Measurements from ENCODE around the gene SNRPE.

DNA sequence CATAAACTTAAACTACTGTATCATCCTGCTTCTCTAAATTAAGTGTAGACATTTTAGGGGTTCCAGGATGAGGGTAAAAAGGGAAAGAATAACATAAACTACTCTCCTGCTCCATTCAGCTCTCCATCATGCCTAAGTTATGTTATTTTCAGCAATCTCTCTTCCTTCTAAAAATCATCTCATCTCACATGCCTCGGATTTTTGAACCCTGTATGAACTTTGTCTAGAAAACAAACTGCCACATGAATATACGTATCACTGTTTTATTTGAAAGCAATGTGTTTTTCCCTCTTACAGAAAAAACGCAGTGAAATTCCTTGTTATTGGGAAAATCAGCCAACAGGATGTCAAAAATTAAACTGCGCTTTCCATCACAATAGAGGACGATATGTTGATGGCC, 33.4 kb upstream of the SNRPE start:
- TF ChIP-seq, protein P1, sequence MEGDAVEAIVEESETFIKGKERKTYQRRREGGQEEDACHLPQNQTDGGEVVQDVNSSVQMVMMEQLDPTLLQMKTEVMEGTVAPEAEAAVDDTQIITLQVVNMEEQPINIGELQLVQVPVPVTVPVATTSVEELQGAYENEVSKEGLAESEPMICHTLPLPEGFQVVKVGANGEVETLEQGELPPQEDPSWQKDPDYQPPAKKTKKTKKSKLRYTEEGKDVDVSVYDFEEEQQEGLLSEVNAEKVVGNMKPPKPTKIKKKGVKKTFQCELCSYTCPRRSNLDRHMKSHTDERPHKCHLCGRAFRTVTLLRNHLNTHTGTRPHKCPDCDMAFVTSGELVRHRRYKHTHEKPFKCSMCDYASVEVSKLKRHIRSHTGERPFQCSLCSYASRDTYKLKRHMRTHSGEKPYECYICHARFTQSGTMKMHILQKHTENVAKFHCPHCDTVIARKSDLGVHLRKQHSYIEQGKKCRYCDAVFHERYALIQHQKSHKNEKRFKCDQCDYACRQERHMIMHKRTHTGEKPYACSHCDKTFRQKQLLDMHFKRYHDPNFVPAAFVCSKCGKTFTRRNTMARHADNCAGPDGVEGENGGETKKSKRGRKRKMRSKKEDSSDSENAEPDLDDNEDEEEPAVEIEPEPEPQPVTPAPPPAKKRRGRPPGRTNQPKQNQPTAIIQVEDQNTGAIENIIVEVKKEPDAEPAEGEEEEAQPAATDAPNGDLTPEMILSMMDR (IDR thresholded peaks at IDR 0.05) = no peak
- TF ChIP-seq, protein P2, sequence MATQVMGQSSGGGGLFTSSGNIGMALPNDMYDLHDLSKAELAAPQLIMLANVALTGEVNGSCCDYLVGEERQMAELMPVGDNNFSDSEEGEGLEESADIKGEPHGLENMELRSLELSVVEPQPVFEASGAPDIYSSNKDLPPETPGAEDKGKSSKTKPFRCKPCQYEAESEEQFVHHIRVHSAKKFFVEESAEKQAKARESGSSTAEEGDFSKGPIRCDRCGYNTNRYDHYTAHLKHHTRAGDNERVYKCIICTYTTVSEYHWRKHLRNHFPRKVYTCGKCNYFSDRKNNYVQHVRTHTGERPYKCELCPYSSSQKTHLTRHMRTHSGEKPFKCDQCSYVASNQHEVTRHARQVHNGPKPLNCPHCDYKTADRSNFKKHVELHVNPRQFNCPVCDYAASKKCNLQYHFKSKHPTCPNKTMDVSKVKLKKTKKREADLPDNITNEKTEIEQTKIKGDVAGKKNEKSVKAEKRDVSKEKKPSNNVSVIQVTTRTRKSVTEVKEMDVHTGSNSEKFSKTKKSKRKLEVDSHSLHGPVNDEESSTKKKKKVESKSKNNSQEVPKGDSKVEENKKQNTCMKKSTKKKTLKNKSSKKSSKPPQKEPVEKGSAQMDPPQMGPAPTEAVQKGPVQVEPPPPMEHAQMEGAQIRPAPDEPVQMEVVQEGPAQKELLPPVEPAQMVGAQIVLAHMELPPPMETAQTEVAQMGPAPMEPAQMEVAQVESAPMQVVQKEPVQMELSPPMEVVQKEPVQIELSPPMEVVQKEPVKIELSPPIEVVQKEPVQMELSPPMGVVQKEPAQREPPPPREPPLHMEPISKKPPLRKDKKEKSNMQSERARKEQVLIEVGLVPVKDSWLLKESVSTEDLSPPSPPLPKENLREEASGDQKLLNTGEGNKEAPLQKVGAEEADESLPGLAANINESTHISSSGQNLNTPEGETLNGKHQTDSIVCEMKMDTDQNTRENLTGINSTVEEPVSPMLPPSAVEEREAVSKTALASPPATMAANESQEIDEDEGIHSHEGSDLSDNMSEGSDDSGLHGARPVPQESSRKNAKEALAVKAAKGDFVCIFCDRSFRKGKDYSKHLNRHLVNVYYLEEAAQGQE (IDR thresholded peaks at IDR 0.05; ENCODE audit: insufficient read depth in 1 of 2, low read depth in 2 of 2, low read length in 1 of 2) = no peak
- no peak for TF ChIP-seq TCF7L2 (IDR thresholded peaks at IDR 0.05; ENCODE audit: low read depth, low read length)

Data from Panc1 (cell line).